ENCODE results near the gene CRIP1. TPM values are rescaled to one million over a fixed set of nuclear protein-coding genes. Genes with fewer than 3 reads are reported as not detected.

CRIP1 gene
- total RNA-seq, 4 donors from 2014 or later = 34.0 to 110 (median 54.6) TPM

DNA sequence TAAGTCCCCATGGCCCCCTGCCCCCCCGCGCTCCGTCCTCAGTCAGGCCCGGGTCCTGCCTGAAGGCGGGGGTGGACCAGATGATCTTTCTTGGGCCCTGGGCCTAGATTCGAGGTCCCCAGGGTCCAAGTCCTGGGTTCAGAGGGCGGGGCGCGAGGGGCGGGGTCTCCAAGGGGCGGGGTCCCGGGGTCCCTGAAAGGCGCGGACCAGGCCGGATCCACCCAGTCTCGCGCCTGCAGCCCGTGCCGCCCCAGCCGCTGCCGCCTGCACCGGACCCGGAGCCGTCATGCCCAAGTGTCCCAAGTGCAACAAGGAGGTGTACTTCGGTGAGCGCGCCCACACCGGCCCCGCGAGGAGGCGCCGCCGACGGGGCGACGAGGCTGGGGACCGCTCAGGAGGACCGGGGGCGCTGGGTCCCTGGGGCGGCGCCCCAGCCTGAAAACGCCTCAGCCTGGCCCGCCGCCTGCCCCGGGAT is 325 bp downstream of the CRIP1 start:
- WGBS = no CpG with 5 or more reads among the region's 45 CpGs
- peaks cover 0 to 14% (median 0%) of the 10 kb centered on the region in 4 donors for H3K27me3 ChIP-seq
- peaks cover 82 to 93% (median 92%) of the 10 kb centered on the region in 4 donors for H3K4me1 ChIP-seq
- no peaks in the 10 kb centered on the region for H3K9me3 ChIP-seq
- DNase-seq (ENCODE audit: extremely low spot score) = no peak
- H3K36me3 ChIP-seq = peaks cover 0 to 8% (median 0%) of the 10 kb centered on the region in 4 donors
- TF ChIP-seq POLR2AphosphoS5 (IDR thresholded peaks at IDR 0.05) (peak in 1 of 2 donors; percentile 67), CTCF (IDR thresholded peaks at IDR 0.05) (no peak)
- H3K27ac ChIP-seq (replicated peaks in 1 of 4) = peak overlapping the region; percentile 93 to 99 (median 96)
- intact Hi-C loops (cut with DNase I) = loop anchor here (5.0 kb wide), 1 partner anchor 40 kb away; no protein-coding TSS in a partner anchor
- H3K4me3 ChIP-seq = peak overlapping the region; percentile 68 to 75 (median 72)

DNA sequence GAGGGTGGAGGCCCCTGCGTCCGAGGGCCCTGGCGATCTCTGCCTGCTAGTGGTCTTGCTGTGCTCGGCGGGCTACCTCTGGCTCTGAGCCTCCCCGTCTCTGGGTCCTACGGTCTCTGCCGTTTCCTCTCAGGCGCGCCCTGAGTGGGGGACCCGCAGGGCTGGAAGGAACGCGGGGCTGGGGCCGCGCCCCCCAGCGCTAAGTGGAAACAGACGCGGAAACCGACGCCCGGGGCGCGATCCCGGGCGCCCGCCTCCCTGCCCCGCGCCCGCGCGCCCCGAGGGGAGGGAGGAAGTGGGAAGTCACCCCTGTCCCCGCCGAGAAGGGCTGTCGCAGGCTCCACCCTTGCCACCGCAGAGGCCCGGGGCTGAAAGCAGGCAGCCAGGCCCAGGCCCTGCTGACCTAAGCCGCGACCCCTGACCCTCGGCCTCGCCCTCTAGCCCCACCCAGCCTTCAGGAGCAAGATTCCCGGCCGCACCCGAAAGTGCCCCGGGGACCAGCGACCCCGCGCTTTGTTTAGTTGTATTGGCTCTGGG is 831 bp downstream of the CRIP1 start:
- no peak for DNase-seq (ENCODE audit: extremely low spot score)
- no CpG with 5 or more reads among the region's 48 CpGs for WGBS
- Histone ChIP-seq H3K27me3 (peaks cover 0 to 14% (median 0%) of the 10 kb centered on the region in 4 donors), H3K36me3 (peaks cover 0 to 8% (median 3%) of the 10 kb centered on the region in 4 donors), H3K4me1 (peaks cover 82 to 93% (median 90%) of the 10 kb centered on the region in 4 donors), H3K9me3 (no peaks in the 10 kb centered on the region), H3K27ac (replicated peaks in 1 of 4) (peak overlapping the region; percentile 93 to 99 (median 96)), H3K4me3 (peak overlapping the region; percentile 68 to 75 (median 72))
- intact Hi-C loops (cut with DNase I) = loop anchor here (5.0 kb wide), 1 partner anchor 40 kb away; no protein-coding TSS in a partner anchor
- TF ChIP-seq POLR2AphosphoS5 (IDR thresholded peaks at IDR 0.05) = no peak
- TF ChIP-seq CTCF (IDR thresholded peaks at IDR 0.05) = no peak
- TF ChIP-seq EP300 (IDR thresholded peaks at IDR 0.05) = no peak
- no peak for TF ChIP-seq POLR2A (IDR thresholded peaks at IDR 0.05; ENCODE audit: low read depth)

- DNase-seq (ENCODE audit: extremely low spot score) = no peak
- peaks cover 0 to 14% (median 0%) of the 10 kb centered on the region in 4 donors for H3K27me3 ChIP-seq
- peaks cover 75 to 93% (median 84%) of the 10 kb centered on the region in 4 donors for H3K4me1 ChIP-seq
- peak overlapping the region; percentile 68 to 75 (median 72) for H3K4me3 ChIP-seq
- intact Hi-C loops (cut with DNase I) = loop anchor here (5.0 kb wide), 1 partner anchor 41 kb away; no protein-coding TSS in a partner anchor
- H3K27ac ChIP-seq (replicated peaks in 1 of 4) = peak overlapping the region; percentile 93 to 99 (median 96)
- TF ChIP-seq CTCF (IDR thresholded peaks at IDR 0.05) (no peak), POLR2A (IDR thresholded peaks at IDR 0.05; ENCODE audit: low read depth) (no peak), POLR2AphosphoS5 (IDR thresholded peaks at IDR 0.05) (no peak)
- H3K9me3 ChIP-seq = no peaks in the 10 kb centered on the region
- H3K36me3 ChIP-seq = peaks cover 4 to 10% (median 6%) of the 10 kb centered on the region in 4 donors
- 67% methylated on average over 14 of the region's 26 CpGs for WGBS
Measured at GRCh38 chr14:105487986-105488777, 1.5 kb downstream of the CRIP1 start.

GRCh38 chr14:105488781-105489541 is 2.3 kb downstream of the CRIP1 start:
- peak overlapping the region; percentile 68 to 75 (median 72) for H3K4me3 ChIP-seq
- H3K4me1 ChIP-seq = peaks cover 68 to 86% (median 76%) of the 10 kb centered on the region in 4 donors
- H3K9me3 ChIP-seq = no peaks in the 10 kb centered on the region
- TF ChIP-seq CTCF (IDR thresholded peaks at IDR 0.05) (no peak), POLR2A (IDR thresholded peaks at IDR 0.05; ENCODE audit: low read depth) (no peak), POLR2AphosphoS5 (IDR thresholded peaks at IDR 0.05) (no peak), EP300 (IDR thresholded peaks at IDR 0.05) (no peak)
- no peak for DNase-seq (ENCODE audit: extremely low spot score)
- WGBS = 37% methylated on average over 7 of the region's 20 CpGs
- H3K27me3 ChIP-seq = peaks cover 0 to 14% (median 0%) of the 10 kb centered on the region in 4 donors
- peak overlapping the region; percentile 93 to 99 (median 96) for H3K27ac ChIP-seq (replicated peaks in 1 of 4)
- peaks cover 4 to 13% (median 6%) of the 10 kb centered on the region in 4 donors for H3K36me3 ChIP-seq
- intact Hi-C loops (cut with DNase I) = loop anchor here (5.0 kb wide), 1 partner anchor 42 kb away; no protein-coding TSS in a partner anchor
